HEK293T (cell line): ENCODE measurements around the gene LINC01488.

ENCODE experiments used
- CTCF ChIA-PET: fragments of 350-600 bp; formaldehyde crosslinking; extraction: SDS; loops from one replicate; lab custom pipeline; 2021; ENCODE audit warnings: antibody characterized with exemption, inconsistent platforms; lab: Yijun Ruan, JAX
- POLR2A ChIA-PET: fragments of 350-600 bp; formaldehyde crosslinking; extraction: SDS; loops from one replicate; lab custom pipeline; 2020; ENCODE audit warnings: antibody characterized with exemption, inconsistent platforms; lab: Yijun Ruan, JAX
- DNase-seq: peaks from one replicate; pipeline ENCODE4 v3.0.0; 2012; ENCODE audit warnings: mixed read lengths; ENCODE audit errors: extremely low spot score
- ARNT ChIP-seq: fragments of 450-650 bp; IDR thresholded peaks from 2 replicates; pipeline ENCODE4 v1.6.1; 2017; ENCODE audit warnings: mild to moderate bottlenecking
- BHLHE40 ChIP-seq: fragments of 450-650 bp; IDR thresholded peaks from 2 replicates; pipeline ENCODE4 v1.6.1; 2016; ENCODE audit warnings: mild to moderate bottlenecking, moderate library complexity, borderline replicate concordance
- CTBP1 ChIP-seq: fragments of 450-650 bp; IDR thresholded peaks from 2 replicates; pipeline ENCODE4 v1.6.1; 2016; ENCODE audit warnings: borderline replicate concordance
- ELF4 ChIP-seq: fragments of 450-650 bp; IDR thresholded peaks from 2 replicates; pipeline ENCODE4 v1.6.1; 2017; ENCODE audit warnings: antibody characterized with exemption
- FOXA1 ChIP-seq: fragments of 450-650 bp; IDR thresholded peaks from 2 replicates; pipeline ENCODE4 v1.6.1; 2016; ENCODE audit warnings: mild to moderate bottlenecking
- FOXK2 ChIP-seq: fragments of 450-650 bp; IDR thresholded peaks from 2 replicates; pipeline ENCODE4 v1.6.1; 2016; ENCODE audit warnings: mild to moderate bottlenecking
- FOXM1 ChIP-seq: fragments of 450-650 bp; IDR thresholded peaks from 2 replicates; pipeline ENCODE4 v1.6.1; 2017; ENCODE audit warnings: mild to moderate bottlenecking, borderline replicate concordance
- HDGF ChIP-seq: fragments of 450-650 bp; IDR thresholded peaks from 2 replicates; pipeline ENCODE4 v1.6.1; 2017; ENCODE audit warnings: antibody characterized with exemption, borderline replicate concordance
- L3MBTL2 ChIP-seq: fragments of 450-650 bp; conservative IDR thresholded peaks from 2 replicates; pipeline ENCODE4 v1.6.1; 2016; ENCODE audit warnings: mild to moderate bottlenecking
- LEF1 ChIP-seq: fragments of 450-650 bp; IDR thresholded peaks from 2 replicates; pipeline ENCODE4 v1.6.1; 2017; ENCODE audit warnings: mild to moderate bottlenecking, borderline replicate concordance
- NFRKB ChIP-seq: fragments of 450-650 bp; IDR thresholded peaks from 2 replicates; pipeline ENCODE4 v1.6.1; 2016; ENCODE audit warnings: mild to moderate bottlenecking, moderate library complexity
- PKNOX1 ChIP-seq: fragments of 450-650 bp; IDR thresholded peaks from 2 replicates; pipeline ENCODE4 v1.6.1; 2016
- SP1 ChIP-seq: fragments of 450-650 bp; IDR thresholded peaks from 2 replicates; pipeline ENCODE4 v1.6.1; 2017
- SUZ12 ChIP-seq: fragments of 450-650 bp; IDR thresholded peaks from 2 replicates; pipeline ENCODE4 v1.6.1; 2016; ENCODE audit warnings: mild to moderate bottlenecking
- TARDBP ChIP-seq: fragments of 450-650 bp; IDR thresholded peaks from 2 replicates; pipeline ENCODE4 v1.6.1; 2016
- ZNF384 ChIP-seq: fragments of 450-650 bp; IDR thresholded peaks from 2 replicates; pipeline ENCODE4 v1.6.1; 2016

The LINC01488 gene

GRCh38 chr11:69521457-69521856 is 40.0 kb downstream of the LINC01488 start:
- ChIA-PET POLR2A (no interaction called here), CTCF (no interaction called here)
- TF ChIP-seq FOXM1 (no peak), ELF4 (no peak), FOXA1 (no peak), ZNF384 (no peak), SP1 (no peak), CTBP1 (no peak), FOXK2 (no peak), HDGF (no peak), BHLHE40 (no peak), ARNT (no peak), L3MBTL2 (no peak), NFRKB (no peak), PKNOX1 (no peak), SUZ12 (no peak), TARDBP (no peak), LEF1 (no peak)
- no peak for DNase-seq

- ChIA-PET CTCF (no interaction called here), POLR2A (no interaction called here)
- TF ChIP-seq FOXA1, result no peak
- DNase-seq, result no peak
Measured at GRCh38 chr11:69523453-69523852, 42.0 kb downstream of the LINC01488 start.

- DNase-seq, result no peak
- ChIA-PET CTCF (no interaction called here), POLR2A (no interaction called here)
- no peak for TF ChIP-seq TARDBP
- no peak for TF ChIP-seq ARNT
- no peak for TF ChIP-seq FOXA1
- TF ChIP-seq ZNF384, result no peak
- no peak for TF ChIP-seq CTBP1
- TF ChIP-seq ELF4, result no peak
- no peak for TF ChIP-seq HDGF
- TF ChIP-seq FOXM1, result no peak
- no peak for TF ChIP-seq SUZ12
- no peak for TF ChIP-seq LEF1
- no peak for TF ChIP-seq BHLHE40
- TF ChIP-seq NFRKB, result no peak
- TF ChIP-seq FOXK2, result no peak
- no peak for TF ChIP-seq L3MBTL2
- no peak for TF ChIP-seq PKNOX1
- no peak for TF ChIP-seq SP1
Measured at GRCh38 chr11:69524291-69524882, 42.9 kb downstream of the LINC01488 start.

GRCh38 chr11:69524991-69525411 is 43.5 kb downstream of the LINC01488 start:
- TF ChIP-seq ELF4 (no peak), CTBP1 (no peak), ZNF384 (no peak), LEF1 (no peak), SUZ12 (no peak), FOXA1 (no peak), FOXK2 (no peak), PKNOX1 (no peak), NFRKB (no peak), L3MBTL2 (no peak), TARDBP (no peak), FOXM1 (no peak), ARNT (no peak), SP1 (no peak), BHLHE40 (no peak), HDGF (no peak)
- no peak for DNase-seq
- ChIA-PET POLR2A (no interaction called here), CTCF (no interaction called here)

- CTCF ChIA-PET, result no interaction called here
Measured at GRCh38 chr11:69525516-69526452, 44.3 kb downstream of the LINC01488 start.

More at GRCh38 chr11:69525516-69526452, 44.3 kb downstream of the LINC01488 start:
- POLR2A ChIA-PET, result no interaction called here
- no peak for TF ChIP-seq TARDBP
- TF ChIP-seq FOXM1, result no peak
- no peak for TF ChIP-seq LEF1
- no peak for TF ChIP-seq L3MBTL2
- TF ChIP-seq BHLHE40, result no peak
- no peak for TF ChIP-seq NFRKB
- no peak for TF ChIP-seq ELF4
- TF ChIP-seq ARNT, result no peak
- TF ChIP-seq PKNOX1, result no peak
- no peak for TF ChIP-seq FOXA1
- no peak for TF ChIP-seq SUZ12
- no peak for TF ChIP-seq CTBP1
- TF ChIP-seq ZNF384, result no peak
- TF ChIP-seq SP1, result no peak
- TF ChIP-seq HDGF, result no peak
- no peak for TF ChIP-seq FOXK2
- DNase-seq, result no peak
